H1 (cell line): ENCODE data around the gene WWC1. TPM values are rescaled to one million over a fixed set of nuclear protein-coding genes. Genes with fewer than 3 reads are reported as not detected.

Experiments
- CTCF ChIA-PET: fragments of 300-600 bp; sonication (Branson Sonifier 250); formaldehyde crosslinking; loops from one replicate; lab custom pipeline; 2021; ENCODE audit not compliant: partially characterized antibody; lab: Charles Lee
- POLR2A ChIA-PET: fragments of 300-600 bp; sonication (Branson Sonifier 250); formaldehyde crosslinking; loops from one replicate; lab custom pipeline; 2021; ENCODE audit warnings: inconsistent platforms; ENCODE audit not compliant: partially characterized antibody; lab: Charles Lee
- DNase-seq, 2 experiments: peaks; one replicate each; pipeline versions ENCODE4 v3.0.0 to v3.0.0-alpha.2; 2010 to 2022; ENCODE audit warnings: low spot score in 2 of 2, low read depth in 1 of 2, mixed read lengths in 1 of 2
- FAIRE-seq: peaks from 2 replicates; lab custom pipeline; 2011; peaks lifted over from hg19 to GRCh38; lab: Jason Lieb, UNC
- H2AFZ ChIP-seq: 2 replicates; pipeline ENCODE4 v1.8.1; 2012; ENCODE audit warnings: low read length, inconsistent platforms
- H2AK5ac ChIP-seq: 2 replicates; pipeline ENCODE4 v1.6.1; 2013; ENCODE audit warnings: low read depth, low read length
- H2BK120ac ChIP-seq: replicated peaks from 2 replicates; pipeline ENCODE3; 2013; ENCODE audit warnings: low read depth, low read length, inconsistent platforms
- H2BK12ac ChIP-seq: 2 replicates; pipeline ENCODE4 v1.6.1; 2013; ENCODE audit warnings: low read depth, low read length
- H2BK15ac ChIP-seq: 2 replicates; pipeline ENCODE4 v1.6.1; 2013; ENCODE audit warnings: low read length
- H2BK20ac ChIP-seq: 2 replicates; pipeline ENCODE4 v1.6.1; 2013; ENCODE audit warnings: low read length
- H2BK5ac ChIP-seq: 2 replicates; pipeline ENCODE4 v1.6.1; 2013; ENCODE audit warnings: low read depth, low read length
- H3K14ac ChIP-seq: 2 replicates; pipeline ENCODE4 v1.6.1; 2013; ENCODE audit warnings: inconsistent platforms; ENCODE audit not compliant: insufficient read length
- H3K18ac ChIP-seq: 2 replicates; pipeline ENCODE4 v1.6.1; 2013; ENCODE audit warnings: low read length; ENCODE audit errors: extremely low read depth
- H3K23ac ChIP-seq: 2 replicates; pipeline ENCODE4 v1.6.1; 2013; ENCODE audit warnings: inconsistent platforms; ENCODE audit not compliant: insufficient read length
- H3K23me2 ChIP-seq: 2 replicates; pipeline ENCODE4 v1.6.1; 2013; ENCODE audit warnings: low read depth, low read length
- H3K27ac ChIP-seq: 2 replicates; pipeline ENCODE4 v1.6.1; 2011; ENCODE audit warnings: low read depth, low read length, inconsistent platforms
- H3K27me3 ChIP-seq, 4 experiments: replicated peaks in 1 of 4; 1 replicate in 1 of 4; 2 replicates in 3 of 4; pipeline versions ENCODE4 v1.6.1 to v1.8.1; 2011 to 2013; ENCODE audit warnings: low read length in 3 of 4, mild to moderate bottlenecking in 3 of 4, inconsistent platforms in 2 of 4, mixed read lengths in 2 of 4, moderate library complexity in 1 of 4; ENCODE audit not compliant: control insufficient read depth in 3 of 4, insufficient read depth in 3 of 4; ENCODE audit errors: extremely low read depth in 1 of 4
- H3K36me3 ChIP-seq, 4 experiments: 2 replicates each; pipeline versions ENCODE4 v1.6.1 to v1.8.1; 2011 to 2013; ENCODE audit warnings: mild to moderate bottlenecking in 4 of 4, low read length in 3 of 4, moderate library complexity in 2 of 4, control low read depth in 1 of 4, inconsistent platforms in 1 of 4; ENCODE audit not compliant: insufficient read depth in 4 of 4, control insufficient read depth in 2 of 4
- H3K4ac ChIP-seq: replicated peaks from 2 replicates; pipeline ENCODE3; 2013; ENCODE audit warnings: low read length, low read depth, mixed read lengths, inconsistent platforms; ENCODE audit not compliant: insufficient read length
- H3K4me1 ChIP-seq, 4 experiments: replicated peaks in 1 of 4; 1 replicate in 1 of 4; 2 replicates in 3 of 4; pipeline versions ENCODE4 v1.6.1 to v1.8.1; 2011 to 2013; ENCODE audit warnings: low read length in 3 of 4, inconsistent platforms in 2 of 4, mixed read lengths in 1 of 4; ENCODE audit not compliant: insufficient read depth in 4 of 4, control insufficient read depth in 3 of 4
- H3K4me2 ChIP-seq, 2 experiments: 2 replicates each; pipeline versions ENCODE4 v1.6.1 to v1.8.1; 2011 to 2013; ENCODE audit warnings: low read depth in 2 of 2, low read length in 2 of 2, control low read depth in 1 of 2, inconsistent platforms in 1 of 2, mild to moderate bottlenecking in 1 of 2; ENCODE audit not compliant: insufficient read depth in 1 of 2
- H3K4me3 ChIP-seq, 4 experiments: fragments of 200-600, 300-600 bp in 1 of 4; sonication (generic), shearing (Covaris generic), sonication (Bioruptor Twin) in 1 of 4; 2 replicates each; pipeline versions ENCODE4 v1.5.1 to v1.8.1; 2011 to 2016; ENCODE audit warnings: low read length in 4 of 4, low read depth in 3 of 4, control low read depth in 2 of 4, inconsistent platforms in 2 of 4, mild to moderate bottlenecking in 2 of 4, mixed read lengths in 1 of 4, moderate library complexity in 1 of 4; ENCODE audit not compliant: insufficient read depth in 2 of 4; ENCODE audit errors: extremely low read depth in 1 of 4
- H3K56ac ChIP-seq: replicated peaks from 2 replicates; pipeline ENCODE3; 2013; ENCODE audit warnings: low read depth, mild to moderate bottlenecking, mixed read lengths, low read length, inconsistent platforms; ENCODE audit not compliant: insufficient read length
- H3K79me1 ChIP-seq: 2 replicates; pipeline ENCODE4 v1.6.1; 2013; ENCODE audit warnings: low read depth, low read length, control low read depth
- H3K79me2 ChIP-seq, 2 experiments: 2 replicates each; pipeline versions ENCODE4 v1.6.1 to v1.8.1; 2012 to 2013; ENCODE audit warnings: low read length in 2 of 2, mild to moderate bottlenecking in 2 of 2, inconsistent platforms in 1 of 2; ENCODE audit not compliant: insufficient read depth in 2 of 2, control insufficient read depth in 1 of 2
- H3K9ac ChIP-seq, 4 experiments: replicated peaks in 1 of 4; 1 replicate in 1 of 4; 2 replicates in 3 of 4; pipeline versions ENCODE4 v1.6.1 to v1.8.1; 2011 to 2013; ENCODE audit warnings: low read depth in 3 of 4, low read length in 3 of 4, control low read depth in 2 of 4, mild to moderate bottlenecking in 2 of 4, moderate library complexity in 2 of 4, inconsistent platforms in 1 of 4; ENCODE audit errors: extremely low read depth in 1 of 4
- H3K9me3 ChIP-seq, 2 experiments: 2 replicates each; pipeline versions ENCODE4 v1.6.1 to v1.8.1; 2012 to 2013; ENCODE audit warnings: mild to moderate bottlenecking in 2 of 2, moderate library complexity in 2 of 2, control low read depth in 1 of 2, inconsistent platforms in 1 of 2, low read depth in 1 of 2, low read length in 1 of 2, mixed read lengths in 1 of 2; ENCODE audit not compliant: insufficient read depth in 2 of 2
- H4K20me1 ChIP-seq, 2 experiments: replicated peaks in 1 of 2; 2 replicates each; pipeline versions ENCODE3 to v1.8.1; 2011 to 2013; ENCODE audit warnings: inconsistent platforms in 2 of 2, low read length in 2 of 2, mild to moderate bottlenecking in 1 of 2; ENCODE audit not compliant: insufficient read depth in 2 of 2, control insufficient read depth in 1 of 2
- H4K5ac ChIP-seq: 2 replicates; pipeline ENCODE4 v1.6.1; 2013; ENCODE audit warnings: low read length, low read depth, mixed read lengths, inconsistent platforms; ENCODE audit not compliant: insufficient read length
- H4K8ac ChIP-seq: 2 replicates; pipeline ENCODE4 v1.8.0; 2013; ENCODE audit warnings: mild to moderate bottlenecking, moderate library complexity, low read length, inconsistent platforms; ENCODE audit not compliant: insufficient read depth; ENCODE audit errors: extremely low read depth
- H4K91ac ChIP-seq: replicated peaks from 2 replicates; pipeline ENCODE3; 2013; ENCODE audit warnings: low read length, mixed read lengths, inconsistent platforms; ENCODE audit not compliant: insufficient read length
- BCL11A ChIP-seq, 2 experiments: IDR thresholded peaks; one replicate each; pipeline ENCODE4 v1.6.1; 2011; ENCODE audit warnings: low read depth in 2 of 2, low read length in 2 of 2, mild to moderate bottlenecking in 2 of 2
- CTBP2 ChIP-seq: IDR thresholded peaks from 2 replicates; pipeline ENCODE4 v1.7.0; 2011; ENCODE audit warnings: borderline replicate concordance, mild to moderate bottlenecking, moderate library complexity, mixed read lengths, low read length; ENCODE audit not compliant: insufficient read depth, insufficient read length
- EZH2 ChIP-seq: fragments of 200-600 bp; sonication (generic); IDR thresholded peaks from 2 replicates; pipeline ENCODE4 v1.7.1; 2012; ENCODE audit warnings: low read depth, mild to moderate bottlenecking, moderate library complexity, low read length, inconsistent platforms; ENCODE audit not compliant: severe bottlenecking
- JUN ChIP-seq: IDR thresholded peaks from 2 replicates; pipeline ENCODE4 v1.6.1; 2011; ENCODE audit warnings: low read depth, mild to moderate bottlenecking, improper control_type of control experiment, low read length
- JUND ChIP-seq: IDR thresholded peaks from 2 replicates; pipeline ENCODE4 v1.6.1; 2011; ENCODE audit warnings: mild to moderate bottlenecking, improper control_type of control experiment, low read length
- NRF1 ChIP-seq: IDR thresholded peaks from 2 replicates; pipeline ENCODE4 v1.6.1; 2011; ENCODE audit warnings: mild to moderate bottlenecking, low read depth, low read length, improper control_type of control experiment
- POLR2A ChIP-seq, 2 experiments: IDR thresholded peaks; 1 replicate in 1 of 2; 2 replicates in 1 of 2; pipeline ENCODE4 v1.6.1; 2011; ENCODE audit warnings: low read depth in 2 of 2, low read length in 2 of 2, mild to moderate bottlenecking in 2 of 2; ENCODE audit errors: control extremely low read depth in 1 of 2
- POLR2AphosphoS5 ChIP-seq: IDR thresholded peaks from 2 replicates; pipeline ENCODE4 v1.6.1; 2011; ENCODE audit warnings: low read depth, low read length
- POU5F1 ChIP-seq: IDR thresholded peaks from 2 replicates; pipeline ENCODE4 v1.6.1; 2011; ENCODE audit warnings: low read depth, mild to moderate bottlenecking, low read length, moderate library complexity
- SAP30 ChIP-seq: fragments of 300-600 bp; sonication (generic); IDR thresholded peaks from 2 replicates; pipeline ENCODE4 v1.7.1; 2012; ENCODE audit warnings: low read length, moderate library complexity, mild to moderate bottlenecking, inconsistent platforms; ENCODE audit not compliant: insufficient read depth, insufficient replicate concordance
- SP2 ChIP-seq: IDR thresholded peaks from 2 replicates; pipeline ENCODE4 v1.6.1; 2012; ENCODE audit warnings: mild to moderate bottlenecking, low read length, inconsistent platforms
- WGBS, 2 experiments: shearing (Covaris generic) in 1 of 2; methylation state at CpG; one replicate each; pipeline versions ENCODE4 v1.1.6 to v1.1.7; 2013 to 2015; ENCODE audit warnings: low lambda C conversion rate in 2 of 2, mixed read lengths in 2 of 2, inconsistent platforms in 1 of 2, low coverage in 1 of 2, missing lambda C conversion rate in 1 of 2; ENCODE audit not compliant: insufficient replicate concordance in 2 of 2, insufficient coverage in 1 of 2, insufficient read length in 1 of 2; ENCODE audit errors: extremely low coverage in 1 of 2, missing lambda C conversion rate in 1 of 2; 5-methylcytosine and 5-hydroxymethylcytosine counted together
- polyA plus RNA-seq, 7 experiments: library from polyadenylated mRNA; depleted of rRNA in 3 of 7; stranded (reverse) in 5 of 7; unstranded in 2 of 7; fragments of >200 nt in 5 of 7; fragments of 200-250 nt in 2 of 7; gene quantifications; 1 replicate in 5 of 7; 2 replicates in 1 of 7; 4 replicates in 1 of 7; pipeline versions ENCODE4 v1.2.1 to v1.2.3, GENCODE V29; 2011 to 2013; ENCODE audit warnings: missing spikeins in 2 of 7, mixed read lengths in 2 of 7
- total RNA-seq: library from RNA; stranded (reverse); fragmentation: NEBNext Ultra II Directional; extraction: Animal tissue kit (Norgen Biotek cat#: 25700); gene quantifications from 2 replicates; pipeline ENCODE4 v1.2.1, GENCODE V29; 2021
- TF ChIP-seq, protein P1 (sequence below), 3 experiments: IDR thresholded peaks; 1 replicate in 2 of 3; 2 replicates in 1 of 3; pipeline versions ENCODE4 v1.5.1 to v1.6.1; 2011; ENCODE audit warnings: low read length in 3 of 3, mild to moderate bottlenecking in 3 of 3, inconsistent platforms in 2 of 3, low read depth in 1 of 3, moderate library complexity in 1 of 3; ENCODE audit not compliant: insufficient read depth in 1 of 3; ENCODE audit errors: control extremely low read depth in 1 of 3

Gene WWC1
- total and polyA plus RNA-seq, 2 of the 8 experiments (the other 6 are each of a cell fraction or from before 2014, with no cell fraction given): 16.4 to 41.1 TPM

DNA sequence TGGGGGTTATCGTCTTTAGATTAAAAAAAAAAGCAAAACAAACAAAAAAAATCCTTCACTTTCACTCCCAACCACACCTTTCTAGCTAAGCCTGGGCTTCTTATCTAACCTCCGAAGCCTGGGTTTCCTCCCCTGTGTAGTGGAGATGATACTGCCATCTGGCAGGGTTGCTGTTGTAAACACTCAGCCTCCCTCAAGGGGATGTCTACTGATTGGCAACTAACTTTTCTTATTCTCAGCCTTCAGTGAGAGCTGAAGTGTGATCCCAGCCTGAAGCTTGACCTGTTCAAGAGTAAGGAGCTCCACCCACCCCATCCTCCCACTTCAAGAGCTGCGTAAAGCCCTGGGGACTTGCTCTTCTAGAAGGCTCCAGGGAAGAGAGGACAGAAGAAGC is 21.5 kb upstream of the WWC1 start:
- Histone ChIP-seq H3K79me2 (no peaks in the 10 kb centered on the region), H4K91ac (no peak overlapping the region), H3K23ac (no peak overlapping the region), H4K5ac (no peak overlapping the region), H3K36me3 (no peaks in the 10 kb centered on the region), H4K20me1 (no peaks in the 10 kb centered on the region), H3K27ac (no peak overlapping the region), H2BK12ac (no peak overlapping the region), H2BK15ac (no peak overlapping the region), H2AFZ (peak overlapping the region; percentile 22; the same call in 1 of the 2 replicates), H3K27me3 (no peaks in the 10 kb centered on the region; a peak in 1 of 7 replicates), H3K9ac (no peak overlapping the region), H3K4me3 (no peak overlapping the region), H3K4ac (no peak overlapping the region), H3K9me3 (no peaks in the 10 kb centered on the region), H3K79me1 (no peaks in the 10 kb centered on the region), H2AK5ac (no peak overlapping the region), H3K4me1 (peaks cover 0 to 9% (median under 1%) of the 10 kb centered on the region in 4 experiments; a peak in 3 of 7 replicates), H4K8ac (no peak overlapping the region), H3K23me2 (no peaks in the 10 kb centered on the region; the same call in 1 of the 2 replicates), H3K56ac (no peak overlapping the region), H2BK120ac (no peak overlapping the region), H3K18ac (no peak overlapping the region), H2BK5ac (no peak overlapping the region), H2BK20ac (no peak overlapping the region), H3K4me2 (no peak overlapping the region; a peak in 1 of 4 replicates), H3K14ac (no peak overlapping the region)
- CTCF ChIA-PET: interaction anchor here (0.7 to 3.4 kb wide), 39 partner anchors 10 to 262 kb away, joined by 3 to 38 read pairs (median 5); partner anchors contain the start of genes RARS1 and WWC1
- FAIRE-seq (peak; percentile 36), DNase-seq (no peak)
- POLR2A ChIA-PET: interaction anchor here (1.7 kb wide), 1 partner anchor 217 kb away, joined by 5 read pairs; the partner anchor contains the start of gene RARS1
- 62% methylated on average over 3 of the region's 3 CpGs; no CpG with 5 or more reads in 1 of the 2 experiments for WGBS, 2 experiments
- no peak for TF ChIP-seq EZH2
- TF ChIP-seq SP2: no peak
- no peak for TF ChIP-seq POLR2AphosphoS5
- TF ChIP-seq NRF1: no peak
- no peak for TF ChIP-seq CTBP2
- TF ChIP-seq, protein P1, sequence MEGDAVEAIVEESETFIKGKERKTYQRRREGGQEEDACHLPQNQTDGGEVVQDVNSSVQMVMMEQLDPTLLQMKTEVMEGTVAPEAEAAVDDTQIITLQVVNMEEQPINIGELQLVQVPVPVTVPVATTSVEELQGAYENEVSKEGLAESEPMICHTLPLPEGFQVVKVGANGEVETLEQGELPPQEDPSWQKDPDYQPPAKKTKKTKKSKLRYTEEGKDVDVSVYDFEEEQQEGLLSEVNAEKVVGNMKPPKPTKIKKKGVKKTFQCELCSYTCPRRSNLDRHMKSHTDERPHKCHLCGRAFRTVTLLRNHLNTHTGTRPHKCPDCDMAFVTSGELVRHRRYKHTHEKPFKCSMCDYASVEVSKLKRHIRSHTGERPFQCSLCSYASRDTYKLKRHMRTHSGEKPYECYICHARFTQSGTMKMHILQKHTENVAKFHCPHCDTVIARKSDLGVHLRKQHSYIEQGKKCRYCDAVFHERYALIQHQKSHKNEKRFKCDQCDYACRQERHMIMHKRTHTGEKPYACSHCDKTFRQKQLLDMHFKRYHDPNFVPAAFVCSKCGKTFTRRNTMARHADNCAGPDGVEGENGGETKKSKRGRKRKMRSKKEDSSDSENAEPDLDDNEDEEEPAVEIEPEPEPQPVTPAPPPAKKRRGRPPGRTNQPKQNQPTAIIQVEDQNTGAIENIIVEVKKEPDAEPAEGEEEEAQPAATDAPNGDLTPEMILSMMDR (IDR thresholded peaks at IDR 0.05; ENCODE audit: control extremely low read depth in 1 of 3, insufficient read depth in 1 of 3, low read depth in 1 of 3, low read length in 3 of 3): no peak
- no peak for TF ChIP-seq BCL11A (IDR thresholded peaks at IDR 0.05; ENCODE audit: low read depth in 2 of 2, low read length in 2 of 2)
- no peak for TF ChIP-seq SAP30
- no peak for TF ChIP-seq POLR2A (IDR thresholded peaks at IDR 0.05; ENCODE audit: control extremely low read depth in 1 of 2, low read depth in 2 of 2, low read length in 2 of 2)
- no peak for TF ChIP-seq JUN
- TF ChIP-seq POU5F1: no peak
- no peak for TF ChIP-seq JUND
